Endometrial microvascular endothelial cells (primary cell): Measurements from ENCODE around the gene KRT4. TPM values are rescaled to one million over a fixed set of nuclear protein-coding genes. Genes with fewer than 3 reads are reported as not detected.

ENCODE experiments used
- in situ Hi-C: cut with HindIII; loops from 2 replicates; pipeline ENCODE4 v1.10.0; 2017; ENCODE audit warnings: low sequenced_read_pairs, low pct_unique_long_range_greater_than_20kb; ENCODE audit errors: inconsistent ontology term
- total RNA-seq: library from RNA; depleted of rRNA; stranded (reverse); fragments of >200 nt; gene quantifications from one replicate; pipeline ENCODE4 v1.2.3, GENCODE V29; 2015; ENCODE audit errors: inconsistent ontology term

The KRT4 gene
- total RNA-seq, 1 donor from 2014 or later = not detected

GRCh38 chr12:52837781-52838608, 24.1 kb upstream of the KRT4 start:
- in situ Hi-C loops = no loop called here

- in situ Hi-C loops = no loop called here
Observed at GRCh38 chr12:52837413-52837741, 23.5 kb upstream of the KRT4 start.

GRCh38 chr12:52836491-52837412, 22.8 kb upstream of the KRT4 start:
- in situ Hi-C loops = no loop called here

- in situ Hi-C loops = no loop called here
Observed at GRCh38 chr12:52836042-52836466, 22.1 kb upstream of the KRT4 start.

GRCh38 chr12:52835271-52836041, 21.5 kb upstream of the KRT4 start:
- in situ Hi-C loops = no loop called here

- in situ Hi-C loops = no loop called here
Observed at GRCh38 chr12:52834727-52835001, 20.7 kb upstream of the KRT4 start.

- in situ Hi-C loops = no loop called here
Observed at GRCh38 chr12:52833922-52834726, 20.2 kb upstream of the KRT4 start, which contains the start of gene KRT79. Gene KRT79, minus strand, starts transcription at chr12:52834311. Its CDS starts 51 bp downstream, at chr12:52834260.

- in situ Hi-C loops = no loop called here
Observed at GRCh38 chr12:52832985-52833905, 19.3 kb upstream of the KRT4 start.

- in situ Hi-C loops = no loop called here
Observed at GRCh38 chr12:52832451-52832850, 18.5 kb upstream of the KRT4 start.

GRCh38 chr12:52831251-52831650, 17.3 kb upstream of the KRT4 start:
- in situ Hi-C loops = no loop called here

- in situ Hi-C loops = no loop called here
Observed at GRCh38 chr12:52829986-52830770, 16.3 kb upstream of the KRT4 start.

- in situ Hi-C loops = no loop called here
Observed at GRCh38 chr12:52828591-52829021, 14.7 kb upstream of the KRT4 start.

GRCh38 chr12:52828156-52828555, 14.2 kb upstream of the KRT4 start:
- in situ Hi-C loops = no loop called here

- in situ Hi-C loops = no loop called here
Observed at GRCh38 chr12:52827499-52828090, 13.7 kb upstream of the KRT4 start.

GRCh38 chr12:52826611-52827498, 12.9 kb upstream of the KRT4 start:
- in situ Hi-C loops = no loop called here

- in situ Hi-C loops = no loop called here
Observed at GRCh38 chr12:52825961-52826360, 12.0 kb upstream of the KRT4 start.
